Hepatocyte (in vitro differentiated cells): ENCODE results near the gene CLEC18A.

Source experiments
- CTCF ChIP-seq: fragments of 200-600 bp; sonication (generic); IDR thresholded peaks from 2 replicates; pipeline ENCODE4 v1.5.1; 2016; ENCODE audit warnings: antibody characterized with exemption, mild to moderate bottlenecking; ENCODE audit not compliant: poor library complexity
- EZH2 ChIP-seq: fragments of 200-600 bp; sonication (generic); IDR thresholded peaks from 2 replicates; pipeline ENCODE4 v1.6.1; 2016; ENCODE audit warnings: antibody characterized with exemption, mild to moderate bottlenecking, borderline replicate concordance

- TF ChIP-seq CTCF (no peak), EZH2 (no peak)
Measured at GRCh38 chr16:69935740-69936139, 15.4 kb upstream of the CLEC18A start.
